DOHH2 (cell line): ENCODE data around the gene PTPRN2.

Experiments used
- H3F3A ChIP-seq: fragments of 200-600 bp; sonication (generic), shearing (Covaris generic); 2 replicates; pipeline ENCODE4 v1.6.0; 2016; ENCODE audit warnings: antibody characterized with exemption, mild to moderate bottlenecking; ENCODE audit not compliant: control insufficient read depth, insufficient read depth
- H3K27ac ChIP-seq: fragments of 200-600 bp; sonication (generic); 2 replicates; pipeline ENCODE4 v1.5.1; 2014; ENCODE audit warnings: low read depth, mild to moderate bottlenecking, low read length, moderate library complexity
- H3K27me3 ChIP-seq: fragments of 200-600 bp; sonication (generic); 2 replicates; pipeline ENCODE4 v1.6.1; 2014; ENCODE audit warnings: mild to moderate bottlenecking, low read length, mixed read lengths; ENCODE audit not compliant: control insufficient read depth
- H3K36me3 ChIP-seq: fragments of 200-600 bp; sonication (generic); 2 replicates; pipeline ENCODE4 v1.6.1; 2014; ENCODE audit warnings: mild to moderate bottlenecking, low read length, moderate library complexity, mixed read lengths; ENCODE audit not compliant: control insufficient read depth
- H3K4me1 ChIP-seq: fragments of 200-600 bp; sonication (generic); 2 replicates; pipeline ENCODE4 v1.6.1; 2014; ENCODE audit warnings: mild to moderate bottlenecking, low read length, mixed read lengths; ENCODE audit not compliant: control insufficient read depth
- H3K4me2 ChIP-seq: fragments of 200-600 bp; sonication (generic); 2 replicates; pipeline ENCODE4 v1.6.0; 2014; ENCODE audit warnings: mild to moderate bottlenecking, low read length, moderate library complexity
- H3K4me3 ChIP-seq: fragments of 200-600 bp; sonication (generic); 2 replicates; pipeline ENCODE4 v1.5.1; 2014; ENCODE audit warnings: mild to moderate bottlenecking, low read length, mixed read lengths
- H3K79me2 ChIP-seq: fragments of 200-600 bp; sonication (generic); 2 replicates; pipeline ENCODE4 v1.6.1; 2014; ENCODE audit warnings: mild to moderate bottlenecking, low read length, mixed read lengths; ENCODE audit not compliant: control insufficient read depth
- H3K9me2 ChIP-seq: fragments of 200-600 bp; sonication (generic); replicated peaks from 2 replicates; pipeline ENCODE4 v1.6.1; 2014; ENCODE audit warnings: mild to moderate bottlenecking, low read length, mixed read lengths; ENCODE audit not compliant: control insufficient read depth
- H3K9me3 ChIP-seq: fragments of 200-600 bp; sonication (generic); 2 replicates; pipeline ENCODE4 v1.6.1; 2014; ENCODE audit warnings: antibody characterized with exemption, low read length, mixed read lengths; ENCODE audit not compliant: control insufficient read depth, insufficient read depth
- H4K20me1 ChIP-seq: fragments of 200-600 bp; sonication (generic); 2 replicates; pipeline ENCODE4 v1.6.0; 2014; ENCODE audit warnings: low read depth, mild to moderate bottlenecking, antibody characterized with exemption, low read length, moderate library complexity; ENCODE audit not compliant: control insufficient read depth, insufficient read depth
- CTCF ChIP-seq: fragments of 200-600 bp; sonication (generic); IDR thresholded peaks from one replicate; pipeline ENCODE4 v1.5.1; 2014; ENCODE audit warnings: antibody characterized with exemption, mild to moderate bottlenecking, low read depth, low read length; ENCODE audit not compliant: poor library complexity, severe bottlenecking
- EZH2phosphoT487 ChIP-seq: fragments of 200-600 bp; sonication (generic); IDR thresholded peaks from 2 replicates; pipeline ENCODE4 v1.6.1; 2017; ENCODE audit warnings: borderline replicate concordance, mild to moderate bottlenecking, antibody characterized with exemption, low read length, moderate library complexity, mixed read lengths

Gene PTPRN2

GRCh38 chr7:158399762-158400161 lies 187.9 kb downstream of the PTPRN2 start:
- H3K27ac ChIP-seq = no peak overlapping the region
- no peaks in the 10 kb centered on the region for H4K20me1 ChIP-seq
- no peaks in the 10 kb centered on the region for H3K36me3 ChIP-seq
- no peak overlapping the region for H3K4me2 ChIP-seq
- H3K4me1 ChIP-seq = no peaks in the 10 kb centered on the region
- H3K27me3 ChIP-seq = no peaks in the 10 kb centered on the region
- no peak for TF ChIP-seq EZH2phosphoT487
- no peak for TF ChIP-seq CTCF
- H3F3A ChIP-seq = no peaks in the 10 kb centered on the region
- no peaks in the 10 kb centered on the region for H3K79me2 ChIP-seq
- H3K9me2 ChIP-seq = no peaks in the 10 kb centered on the region
- peaks cover 14% of the 10 kb centered on the region; the same call in 1 of the 2 replicates for H3K9me3 ChIP-seq
- no peak overlapping the region for H3K4me3 ChIP-seq

- H3K4me2 ChIP-seq = no peak overlapping the region
- no peaks in the 10 kb centered on the region for H3F3A ChIP-seq
- TF ChIP-seq CTCF (no peak), EZH2phosphoT487 (no peak)
- no peak overlapping the region for H3K27ac ChIP-seq
- no peaks in the 10 kb centered on the region for H3K79me2 ChIP-seq
- no peaks in the 10 kb centered on the region for H3K4me1 ChIP-seq
- no peaks in the 10 kb centered on the region for H4K20me1 ChIP-seq
- no peaks in the 10 kb centered on the region for H3K27me3 ChIP-seq
- H3K9me2 ChIP-seq = no peaks in the 10 kb centered on the region
- H3K9me3 ChIP-seq = peaks cover 20% of the 10 kb centered on the region; the same call in 1 of the 2 replicates
- H3K36me3 ChIP-seq = no peaks in the 10 kb centered on the region
- no peak overlapping the region for H3K4me3 ChIP-seq
These were observed 188.9 kb downstream of the PTPRN2 start for GRCh38 chr7:158398750-158399149.

GRCh38 chr7:158397885-158398284 lies 189.7 kb downstream of the PTPRN2 start:
- H3K9me3 ChIP-seq = peaks cover 13% of the 10 kb centered on the region; the same call in 1 of the 2 replicates

More at GRCh38 chr7:158397885-158398284, 189.7 kb downstream of the PTPRN2 start:
- Histone ChIP-seq H3K27ac (no peak overlapping the region), H3K27me3 (no peaks in the 10 kb centered on the region), H4K20me1 (no peaks in the 10 kb centered on the region), H3K4me3 (no peak overlapping the region), H3F3A (no peaks in the 10 kb centered on the region), H3K9me2 (no peaks in the 10 kb centered on the region), H3K4me1 (no peaks in the 10 kb centered on the region), H3K36me3 (no peaks in the 10 kb centered on the region), H3K4me2 (no peak overlapping the region), H3K79me2 (no peaks in the 10 kb centered on the region)
- TF ChIP-seq EZH2phosphoT487 = no peak
- no peak for TF ChIP-seq CTCF
